PFSK-1 (cell line): ENCODE data around the gene KRT8.

Experiments used
- POLR2AphosphoS5 ChIP-seq: IDR thresholded peaks from 2 replicates; pipeline ENCODE4 v1.6.1; 2012; ENCODE audit warnings: low read depth, mild to moderate bottlenecking, control low read depth, low read length, moderate library complexity
- TF ChIP-seq, protein P1 (sequence below), 2 experiments: IDR thresholded peaks; 2 replicates each; pipeline versions ENCODE4 v1.6.1 to v1.8.0; 2011 to 2012; ENCODE audit warnings: low read depth in 2 of 2, low read length in 2 of 2, control low read depth in 1 of 2, inconsistent platforms in 1 of 2, mild to moderate bottlenecking in 1 of 2, moderate library complexity in 1 of 2; ENCODE audit not compliant: insufficient read depth in 1 of 2

- TF ChIP-seq, protein P1, sequence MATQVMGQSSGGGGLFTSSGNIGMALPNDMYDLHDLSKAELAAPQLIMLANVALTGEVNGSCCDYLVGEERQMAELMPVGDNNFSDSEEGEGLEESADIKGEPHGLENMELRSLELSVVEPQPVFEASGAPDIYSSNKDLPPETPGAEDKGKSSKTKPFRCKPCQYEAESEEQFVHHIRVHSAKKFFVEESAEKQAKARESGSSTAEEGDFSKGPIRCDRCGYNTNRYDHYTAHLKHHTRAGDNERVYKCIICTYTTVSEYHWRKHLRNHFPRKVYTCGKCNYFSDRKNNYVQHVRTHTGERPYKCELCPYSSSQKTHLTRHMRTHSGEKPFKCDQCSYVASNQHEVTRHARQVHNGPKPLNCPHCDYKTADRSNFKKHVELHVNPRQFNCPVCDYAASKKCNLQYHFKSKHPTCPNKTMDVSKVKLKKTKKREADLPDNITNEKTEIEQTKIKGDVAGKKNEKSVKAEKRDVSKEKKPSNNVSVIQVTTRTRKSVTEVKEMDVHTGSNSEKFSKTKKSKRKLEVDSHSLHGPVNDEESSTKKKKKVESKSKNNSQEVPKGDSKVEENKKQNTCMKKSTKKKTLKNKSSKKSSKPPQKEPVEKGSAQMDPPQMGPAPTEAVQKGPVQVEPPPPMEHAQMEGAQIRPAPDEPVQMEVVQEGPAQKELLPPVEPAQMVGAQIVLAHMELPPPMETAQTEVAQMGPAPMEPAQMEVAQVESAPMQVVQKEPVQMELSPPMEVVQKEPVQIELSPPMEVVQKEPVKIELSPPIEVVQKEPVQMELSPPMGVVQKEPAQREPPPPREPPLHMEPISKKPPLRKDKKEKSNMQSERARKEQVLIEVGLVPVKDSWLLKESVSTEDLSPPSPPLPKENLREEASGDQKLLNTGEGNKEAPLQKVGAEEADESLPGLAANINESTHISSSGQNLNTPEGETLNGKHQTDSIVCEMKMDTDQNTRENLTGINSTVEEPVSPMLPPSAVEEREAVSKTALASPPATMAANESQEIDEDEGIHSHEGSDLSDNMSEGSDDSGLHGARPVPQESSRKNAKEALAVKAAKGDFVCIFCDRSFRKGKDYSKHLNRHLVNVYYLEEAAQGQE (IDR thresholded peaks at IDR 0.05; ENCODE audit: insufficient read depth in 1 of 2, low read depth in 2 of 2, low read length in 2 of 2): no peak
- no peak for TF ChIP-seq POLR2AphosphoS5
Observed at GRCh38 chr12:52946334-52946733, 41.5 kb upstream of the KRT8 start.
